ENCODE results near the gene STK10.
"Not testable (repeated sequence)": the region's sequence is repeated elsewhere in the genome, so short reads cannot be mapped to it uniquely, and the experiment has no call there.

Gene STK10

DNA sequence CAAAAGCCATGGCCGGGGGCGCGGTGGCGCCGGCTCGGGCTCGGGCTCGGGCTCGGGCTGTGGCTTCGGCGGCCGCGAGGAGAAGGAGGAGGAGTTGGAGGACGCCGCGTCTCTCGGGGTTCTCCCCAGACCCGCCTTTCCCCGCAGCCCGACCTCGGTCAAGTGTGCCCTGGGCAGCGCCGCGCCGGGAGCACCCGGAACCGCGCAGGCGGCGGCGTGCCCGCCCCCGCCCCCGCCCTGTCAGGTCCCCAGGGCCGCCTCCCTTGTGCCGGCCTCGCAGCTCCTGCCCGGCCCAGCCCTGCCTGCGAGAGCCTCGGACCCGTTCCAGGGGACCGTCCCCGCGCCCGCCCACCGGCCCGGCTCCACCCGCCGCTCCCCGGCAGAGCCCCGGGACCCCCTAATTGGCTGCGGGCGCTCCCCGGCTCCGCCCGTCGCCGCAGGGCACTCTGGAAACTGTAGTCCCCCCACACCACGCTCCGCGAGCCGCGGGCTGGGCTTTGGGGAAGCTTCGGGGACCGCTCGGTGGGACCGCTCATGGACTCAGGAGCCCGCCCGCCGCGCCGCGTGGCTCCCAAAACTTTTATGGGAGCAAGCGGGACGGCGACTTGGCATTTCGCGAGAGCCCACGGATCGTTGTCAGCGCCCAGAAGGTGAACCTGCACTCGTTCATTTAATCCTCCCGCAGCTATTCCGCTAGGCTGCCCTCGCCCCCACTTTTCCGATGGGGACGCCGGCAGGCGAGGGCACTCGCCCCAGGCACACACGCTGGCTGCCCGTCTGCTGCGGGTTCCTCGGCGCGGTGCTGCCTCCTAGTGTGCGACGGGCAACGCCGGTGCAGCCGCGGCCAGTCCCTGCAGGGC lies at the start of gene STK10:
STK10 (minus strand) TSS at position 192 of the 860 bp plus-strand sequence; CDS start at position 10, 182 bp downstream.
- DNase-seq (ENCODE audit: low read depth in 2 of 2): peak; percentile 81 to 82

DNA sequence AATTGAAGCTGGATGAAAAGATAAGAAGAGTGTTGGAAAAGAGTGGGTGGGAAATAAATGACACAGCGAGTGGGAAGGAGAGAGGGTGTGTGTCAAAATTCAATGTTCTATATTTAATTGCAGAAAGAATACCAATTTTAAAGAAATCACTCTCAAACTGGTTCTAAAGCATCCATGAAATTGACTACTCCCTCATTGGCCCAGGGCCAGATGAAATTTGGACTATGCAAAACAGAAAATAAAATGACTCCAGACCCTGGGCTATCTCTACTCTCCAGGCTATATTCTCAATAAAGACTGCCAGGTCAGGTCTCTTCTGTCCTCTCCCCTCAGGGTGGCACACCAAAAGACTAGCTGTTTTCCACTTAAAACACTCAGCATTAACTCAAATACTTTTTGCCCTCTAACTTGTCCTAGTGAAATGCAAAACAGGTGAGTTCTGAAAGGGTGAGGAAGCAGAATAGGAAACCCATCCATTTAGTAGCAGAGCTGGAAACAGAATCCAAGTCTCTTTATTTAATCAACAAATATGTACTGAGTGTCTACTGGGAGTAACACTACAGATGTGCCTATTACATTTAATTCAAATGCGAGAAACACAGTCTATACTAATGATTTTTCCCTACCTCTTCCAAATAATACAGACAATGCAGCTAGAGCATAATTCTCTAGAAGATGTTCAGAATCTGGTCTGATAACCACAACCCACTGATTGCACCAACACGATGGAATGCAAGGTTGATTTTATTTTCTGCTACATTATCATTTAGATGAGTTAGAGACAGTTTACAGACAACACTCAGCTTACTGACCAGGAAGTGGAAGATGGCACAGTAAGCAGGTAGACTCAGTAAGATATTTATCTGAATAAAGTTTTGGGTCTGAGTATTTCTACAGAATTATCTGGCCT lies 48.1 kb upstream of the STK10 start:
- no peak for DNase-seq (ENCODE audit: low read depth in 2 of 2)

DNA sequence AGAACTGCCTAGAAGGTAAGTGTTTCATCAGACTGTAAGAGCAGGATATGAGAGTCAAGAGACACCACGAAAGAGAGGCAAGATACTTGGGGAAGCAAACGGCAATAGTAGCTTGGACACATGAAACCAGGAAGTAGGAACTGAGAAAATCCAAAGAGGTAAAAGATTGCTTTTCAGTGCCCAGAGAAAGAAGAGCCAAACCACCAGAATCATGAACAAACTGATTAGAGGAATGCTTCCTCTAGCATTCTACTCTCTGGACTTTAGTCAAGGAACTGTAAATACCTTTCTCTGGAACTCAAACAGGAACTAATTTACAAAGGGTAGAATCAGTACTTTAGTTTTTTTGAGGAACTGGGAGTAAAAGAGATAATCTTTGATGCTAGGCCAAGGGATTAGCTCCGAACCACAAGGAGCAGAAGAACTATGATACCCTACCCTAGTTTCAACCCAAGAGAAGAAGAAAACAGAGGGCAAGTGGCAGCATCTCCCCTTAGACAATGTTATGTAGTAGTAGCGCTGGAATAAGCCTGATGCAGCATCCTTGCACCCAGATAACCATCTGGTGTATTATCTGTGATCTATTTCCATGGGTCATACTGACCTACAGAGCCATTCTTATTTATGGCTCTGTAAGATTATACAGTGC lies 47.2 kb upstream of the STK10 start:
- no peak for DNase-seq (ENCODE audit: low read depth in 2 of 2)

DNA sequence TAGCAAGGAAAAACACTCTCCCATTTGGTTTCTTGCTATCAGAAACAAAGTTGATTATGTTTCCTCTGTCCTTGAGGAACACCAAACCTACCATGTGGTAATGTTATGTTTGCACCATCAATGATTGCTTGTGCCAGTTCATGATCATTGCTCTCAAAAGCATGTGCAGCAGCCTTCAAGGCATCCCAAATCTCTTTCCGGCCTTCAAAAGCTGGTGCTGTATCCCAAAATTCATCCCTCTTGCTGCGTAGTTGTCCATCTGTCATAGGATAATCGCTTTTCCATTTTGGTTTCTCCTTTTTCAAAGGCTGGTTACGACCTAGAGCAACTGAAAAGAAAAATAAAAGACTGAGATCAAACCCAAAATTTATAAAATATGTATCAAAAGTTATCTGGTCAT lies 46.0 kb upstream of the STK10 start:
- DNase-seq (ENCODE audit: low read depth in 2 of 2): no peak

DNA sequence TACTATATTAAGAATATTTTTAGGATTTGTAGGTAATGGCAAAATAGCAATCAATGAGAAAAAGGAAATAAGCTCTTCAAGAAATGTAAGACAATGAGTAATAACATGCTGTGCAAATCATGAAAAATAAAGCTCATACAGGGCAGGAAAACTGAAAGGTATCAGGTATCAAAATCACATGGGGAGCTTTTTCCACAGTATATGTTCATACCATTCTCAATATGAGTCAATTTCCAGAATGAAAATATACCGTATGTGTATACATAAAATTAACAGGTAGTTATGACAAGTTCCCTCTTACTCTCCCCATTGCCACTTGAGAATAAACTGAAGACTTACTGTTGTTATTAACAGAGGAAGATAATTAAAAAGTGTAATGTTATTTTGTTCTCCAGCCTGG lies 41.9 kb upstream of the STK10 start:
- no peak for DNase-seq (ENCODE audit: low read depth in 2 of 2)

DNA sequence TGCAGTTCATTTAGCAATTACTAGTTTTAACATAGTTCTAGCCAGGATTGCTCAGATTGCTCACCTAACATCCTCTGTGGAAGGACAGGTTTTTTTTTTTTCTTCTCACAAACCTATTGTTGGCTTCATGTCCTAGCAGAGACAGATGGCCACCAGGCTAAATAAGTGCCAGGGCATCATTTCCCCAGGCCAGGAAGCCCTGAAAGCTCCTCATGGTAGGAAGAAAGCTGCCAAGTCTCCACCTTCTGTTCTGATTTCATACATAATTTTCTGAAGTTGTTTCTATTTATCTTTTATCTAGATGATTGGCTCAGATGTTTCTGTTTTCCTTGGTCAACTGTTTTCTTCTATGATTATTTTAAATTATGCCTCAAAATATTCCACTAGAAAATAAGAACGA lies 37.0 kb upstream of the STK10 start:
- DNase-seq (ENCODE audit: low read depth in 2 of 2): no peak

GRCh38 chr5:172223901-172224873 lies 36.2 kb upstream of the STK10 start:
- DNase-seq (ENCODE audit: low read depth in 2 of 2): no peak

GRCh38 chr5:172219296-172219695 lies 31.3 kb upstream of the STK10 start:
- DNase-seq (ENCODE audit: low read depth in 2 of 2): no peak

DNA sequence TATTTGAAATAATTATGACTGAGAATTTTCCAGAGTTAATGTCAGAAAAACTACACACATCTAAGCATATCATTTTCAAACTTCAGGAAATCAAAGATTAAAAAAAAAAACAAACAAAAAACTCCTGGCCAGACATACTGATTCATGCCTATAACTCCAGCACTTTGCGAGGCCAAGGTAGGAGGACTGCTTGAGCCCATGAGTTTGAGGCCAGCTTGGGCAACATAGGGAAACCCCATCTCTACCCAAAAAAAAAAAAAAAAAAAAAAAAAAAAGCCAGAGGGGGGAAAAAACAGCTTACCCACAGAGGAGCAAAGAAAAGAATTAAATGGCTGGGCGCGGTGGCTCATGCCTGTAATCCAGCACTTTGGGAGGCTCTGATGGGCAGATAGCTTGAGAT lies 28.3 kb upstream of the STK10 start:
- DNase-seq (ENCODE audit: low read depth in 2 of 2): no peak

- no peak for DNase-seq (ENCODE audit: low read depth in 2 of 2)
Measured at GRCh38 chr5:172213126-172213525, 25.1 kb upstream of the STK10 start.

DNA sequence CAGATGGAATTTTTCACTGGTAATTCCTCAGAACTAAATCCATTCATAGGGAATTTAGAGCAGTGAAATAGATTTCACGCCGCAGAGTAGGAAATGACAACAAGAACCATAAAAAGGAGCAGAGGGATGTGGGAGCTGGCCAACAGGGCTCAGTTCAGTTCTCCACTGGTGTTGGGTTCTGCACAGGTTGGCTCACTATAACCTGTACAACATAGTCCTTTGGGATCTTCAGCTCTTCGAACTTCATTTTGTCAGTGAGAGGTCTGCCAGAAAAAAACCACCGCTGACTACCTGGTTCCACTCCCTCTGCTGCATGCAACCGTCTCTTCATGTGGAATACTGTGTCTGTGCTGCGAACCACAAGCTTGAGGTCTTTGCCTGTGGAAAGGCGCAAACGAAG lies 23.7 kb upstream of the STK10 start:
- DNase-seq (ENCODE audit: low read depth in 2 of 2): no peak

- DNase-seq (ENCODE audit: low read depth in 2 of 2): no peak
Measured at GRCh38 chr5:172209714-172210113, 21.7 kb upstream of the STK10 start.

DNA sequence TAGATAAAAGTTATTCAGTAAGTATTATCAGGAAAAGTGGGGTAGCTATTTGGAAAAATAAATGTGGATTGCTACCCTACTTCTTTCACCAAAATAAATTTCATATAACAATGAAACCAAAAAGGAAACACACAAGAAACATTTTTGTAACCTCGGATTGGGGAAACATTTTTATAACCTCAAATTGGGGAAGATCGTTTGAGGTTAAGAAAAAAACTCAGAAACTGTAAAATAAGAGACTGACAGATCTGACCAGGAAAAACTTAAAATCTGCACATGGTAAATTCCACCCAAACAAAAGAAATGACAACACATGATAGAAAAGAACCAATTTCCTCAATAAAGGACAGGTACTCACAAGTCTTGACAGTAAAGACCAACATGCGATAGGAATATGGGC lies 19.5 kb upstream of the STK10 start:
- DNase-seq (ENCODE audit: low read depth in 2 of 2): no peak

DNA sequence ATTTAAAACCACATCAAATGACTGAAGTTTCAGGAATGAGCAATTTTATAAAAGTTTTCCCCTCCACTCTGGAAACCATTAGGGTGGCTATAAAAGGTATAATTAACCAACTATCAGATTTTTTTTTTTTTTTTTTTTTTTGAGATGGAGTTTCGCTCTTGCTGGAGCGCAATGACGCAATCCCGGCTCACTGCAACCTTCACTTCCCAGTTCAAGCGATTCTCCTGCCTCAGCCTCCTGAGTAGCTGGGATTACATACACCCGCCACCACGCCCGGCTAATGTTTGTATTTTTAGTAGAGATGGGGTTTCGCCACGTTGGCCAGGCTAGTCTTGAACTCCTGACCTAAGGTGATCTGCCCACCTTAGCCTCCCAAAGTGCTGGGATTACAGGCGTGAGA lies 18.0 kb upstream of the STK10 start:
- not testable (repeated sequence) for DNase-seq (ENCODE audit: low read depth in 2 of 2)

DNA sequence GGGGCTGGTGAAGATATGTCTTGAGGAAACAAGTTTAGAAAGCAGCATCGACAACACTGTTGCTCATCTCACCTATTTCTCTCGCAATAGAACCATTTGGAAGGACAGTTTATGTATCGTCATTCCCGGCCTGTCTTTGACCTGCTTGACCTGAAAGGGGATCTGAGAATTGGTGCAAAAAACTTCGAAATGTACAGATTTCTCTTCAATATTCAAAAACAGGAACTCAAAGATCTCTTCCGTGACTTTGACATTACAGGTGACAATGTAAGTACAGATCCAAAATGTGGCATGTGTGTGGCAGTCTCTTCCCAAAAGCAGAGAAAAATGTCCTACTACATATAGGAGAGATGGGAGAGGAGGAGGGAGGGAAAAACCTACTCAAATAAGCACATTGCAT lies 12.5 kb upstream of the STK10 start:
- no peak for DNase-seq (ENCODE audit: low read depth in 2 of 2)

GRCh38 chr5:172199446-172199845 lies 11.4 kb upstream of the STK10 start:
- DNase-seq (ENCODE audit: low read depth in 2 of 2): no peak

DNA sequence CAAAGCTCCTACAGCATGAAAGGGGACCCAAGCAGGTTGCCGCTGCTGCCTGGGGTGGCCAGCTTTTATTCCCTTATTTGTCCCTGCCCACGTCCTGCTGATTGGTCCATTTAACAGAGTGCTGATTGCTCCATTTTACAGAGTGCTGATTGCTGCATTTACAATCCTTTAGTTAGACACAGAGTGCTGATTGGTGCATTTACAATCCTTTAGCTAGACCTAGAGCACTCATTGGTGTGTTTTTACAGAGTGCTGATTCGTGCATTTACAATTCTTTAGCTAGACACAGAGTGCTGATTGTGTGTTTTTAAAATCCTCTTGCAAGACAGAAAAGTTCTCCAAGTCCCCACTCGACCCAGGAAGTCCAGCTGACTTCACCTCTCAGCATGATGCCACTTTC lies 9.8 kb upstream of the STK10 start:
- DNase-seq (ENCODE audit: low read depth in 2 of 2): not testable (repeated sequence)

DNA sequence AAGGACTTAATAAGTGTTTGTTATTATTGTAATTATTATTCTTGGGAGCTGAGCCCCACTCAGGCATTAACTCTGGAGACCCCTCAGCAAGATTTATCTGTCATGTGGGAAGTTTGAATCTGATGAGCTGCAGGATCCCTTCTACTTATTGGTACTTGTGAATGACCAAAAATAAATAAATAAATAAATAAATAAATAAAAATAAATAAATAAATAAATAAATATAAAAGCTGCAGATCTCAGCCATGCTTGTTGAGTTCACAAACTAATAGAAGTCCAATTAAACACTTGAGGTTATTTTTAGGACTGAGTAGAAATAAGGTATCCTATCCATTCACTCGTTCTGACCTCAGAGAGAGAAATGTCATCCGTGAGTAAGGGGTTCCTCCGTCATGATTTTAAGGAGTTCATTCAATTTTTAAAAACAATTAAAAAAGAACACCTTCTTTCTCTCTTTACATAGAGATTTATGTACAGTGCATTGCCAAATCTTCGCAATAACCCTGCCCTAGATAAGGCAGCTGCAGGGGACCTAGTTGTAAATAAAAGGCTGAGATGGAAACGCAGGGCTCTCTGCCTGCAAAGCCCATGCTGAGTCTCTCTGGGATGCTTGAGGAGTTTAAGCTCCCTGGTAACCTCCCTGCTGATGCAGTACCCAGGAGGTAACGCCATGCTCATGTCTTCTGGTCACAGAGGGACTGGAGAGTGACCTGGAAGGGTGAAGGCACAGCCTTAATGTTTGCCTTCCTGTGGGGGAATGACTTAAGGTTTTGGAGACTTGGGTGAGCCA lies 7.2 kb upstream of the STK10 start:
- DNase-seq (ENCODE audit: low read depth in 2 of 2): no peak

DNA sequence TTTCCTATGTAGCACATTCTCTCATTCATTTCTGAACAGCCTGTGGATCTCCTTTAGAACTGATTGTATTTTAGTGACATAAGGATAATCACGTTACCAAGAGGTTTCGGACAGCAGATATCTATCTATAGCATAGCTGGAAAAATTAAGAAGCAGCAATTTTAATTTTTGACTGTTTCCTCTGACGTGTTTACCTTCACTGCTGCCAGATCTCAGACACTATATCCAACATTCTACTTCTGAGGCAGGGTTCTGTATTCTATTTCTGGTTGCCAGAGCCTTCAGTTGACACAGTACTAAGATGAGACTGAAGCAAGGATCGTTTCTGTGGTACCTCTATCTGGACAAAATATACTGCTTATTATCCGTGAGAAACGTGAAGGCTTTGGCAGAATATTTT lies 5.8 kb upstream of the STK10 start, which contains the start of gene EFCAB9:
EFCAB9 (plus strand) TSS at position 301 of the 400 bp plus-strand sequence; CDS start at position 302, 1 bp downstream.
- no peak for DNase-seq (ENCODE audit: low read depth in 2 of 2)

GRCh38 chr5:172189693-172190296 lies 1.8 kb upstream of the STK10 start:
- DNase-seq (ENCODE audit: low read depth in 2 of 2): no peak
